Measurements from ENCODE around the gene PPIE.

Gene PPIE

DNA sequence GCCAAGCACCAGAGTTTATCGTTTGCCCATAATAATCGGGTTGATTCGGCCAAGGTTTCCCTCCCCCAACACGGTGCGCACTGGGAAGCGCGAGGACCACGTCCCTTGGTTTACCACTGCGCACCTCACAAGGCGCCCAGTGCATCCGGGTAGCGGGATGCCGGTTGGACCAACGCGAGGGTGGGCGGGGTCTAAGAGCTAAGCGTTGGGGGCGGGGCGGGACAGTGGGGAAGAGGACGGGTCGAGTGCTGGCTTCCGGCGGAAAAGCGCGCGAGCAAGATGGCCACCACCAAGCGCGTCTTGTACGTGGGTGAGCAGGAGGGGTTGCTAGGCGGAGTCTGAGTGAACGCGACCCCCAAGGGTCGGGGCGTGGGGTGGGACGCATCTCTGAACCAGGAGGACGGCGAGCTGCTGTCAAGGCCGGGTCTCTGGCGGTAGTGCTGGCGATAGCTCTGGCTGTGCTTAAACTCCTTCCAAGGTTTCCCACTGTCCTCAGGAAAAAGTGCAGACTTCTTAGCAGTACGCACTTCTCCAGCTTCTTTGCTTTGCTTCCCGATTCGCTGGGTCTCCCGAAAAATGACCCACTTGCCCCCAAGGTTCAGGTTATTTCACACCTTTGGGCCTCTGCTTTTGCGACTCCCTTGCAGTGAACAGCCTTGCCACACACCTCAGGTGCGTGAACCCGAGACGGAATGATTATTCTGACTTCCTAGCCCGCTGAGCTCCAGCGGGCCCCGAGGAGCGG lies at the start of gene PPIE:
PPIE (plus strand) TSS at position 261 of the 745 bp plus-strand sequence; CDS start at position 280, 19 bp downstream.
- peak; percentile 93 to 94 for DNase-seq

DNA sequence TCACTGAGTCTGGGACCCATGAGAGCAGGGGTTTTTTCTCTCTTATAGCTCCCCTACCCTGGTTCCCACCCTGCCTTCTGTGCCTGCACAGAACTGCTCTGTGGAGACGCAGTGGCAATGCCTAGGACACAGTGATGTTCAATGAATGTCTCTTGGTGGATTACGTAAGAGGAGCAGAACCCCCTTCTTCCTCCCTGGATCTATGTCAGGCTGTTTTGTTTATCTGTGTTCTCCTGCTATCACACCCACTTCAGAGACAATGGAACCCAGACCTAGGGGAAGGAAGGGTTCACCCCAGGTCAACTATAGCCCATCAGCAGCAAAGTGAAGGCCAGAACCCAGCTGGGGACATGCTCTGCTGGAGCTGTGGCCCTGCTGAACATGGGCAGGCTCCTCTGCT lies 49.5 kb upstream of the PPIE start:
- no peak for DNase-seq

DNA sequence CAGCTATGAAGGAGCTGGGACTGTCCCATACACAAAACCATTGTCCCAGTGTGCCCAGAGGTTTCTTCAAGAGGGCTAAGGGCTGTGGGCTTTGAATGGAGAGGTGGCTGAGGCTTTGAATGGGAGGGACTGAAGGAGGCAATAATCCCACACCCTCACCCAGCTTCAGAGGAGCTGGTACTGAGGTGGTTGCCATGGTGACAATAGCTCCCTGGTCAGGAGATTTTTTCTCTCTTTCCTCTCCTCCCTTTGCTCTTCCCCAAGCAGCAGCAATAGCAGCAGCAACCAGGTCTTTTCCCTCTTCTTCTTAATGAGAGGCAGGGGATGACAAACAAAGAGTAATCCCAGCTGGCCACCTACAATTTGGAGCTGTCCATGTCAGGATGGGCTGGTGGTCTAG lies 49.0 kb upstream of the PPIE start:
- DNase-seq = no peak

DNA sequence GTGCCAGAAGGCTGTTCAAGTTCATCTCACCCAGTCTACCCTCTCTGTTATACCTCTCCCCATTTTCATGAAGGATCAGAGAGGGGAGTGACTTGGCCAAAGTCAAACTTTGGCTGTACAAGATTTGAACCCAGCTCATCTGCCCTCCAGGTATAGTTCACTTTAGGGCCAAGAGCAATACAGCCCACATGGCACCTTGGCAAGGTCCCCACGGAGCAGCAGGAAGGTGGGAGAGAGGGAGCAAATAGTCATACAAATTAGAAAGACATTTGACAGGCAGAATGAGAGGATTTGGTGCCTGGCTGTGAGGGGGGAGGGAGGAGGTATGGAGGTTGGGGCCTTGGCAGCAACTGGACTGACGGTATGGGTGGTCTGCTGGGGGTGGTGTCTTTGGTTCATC lies 48.5 kb upstream of the PPIE start:
- DNase-seq = no peak

DNA sequence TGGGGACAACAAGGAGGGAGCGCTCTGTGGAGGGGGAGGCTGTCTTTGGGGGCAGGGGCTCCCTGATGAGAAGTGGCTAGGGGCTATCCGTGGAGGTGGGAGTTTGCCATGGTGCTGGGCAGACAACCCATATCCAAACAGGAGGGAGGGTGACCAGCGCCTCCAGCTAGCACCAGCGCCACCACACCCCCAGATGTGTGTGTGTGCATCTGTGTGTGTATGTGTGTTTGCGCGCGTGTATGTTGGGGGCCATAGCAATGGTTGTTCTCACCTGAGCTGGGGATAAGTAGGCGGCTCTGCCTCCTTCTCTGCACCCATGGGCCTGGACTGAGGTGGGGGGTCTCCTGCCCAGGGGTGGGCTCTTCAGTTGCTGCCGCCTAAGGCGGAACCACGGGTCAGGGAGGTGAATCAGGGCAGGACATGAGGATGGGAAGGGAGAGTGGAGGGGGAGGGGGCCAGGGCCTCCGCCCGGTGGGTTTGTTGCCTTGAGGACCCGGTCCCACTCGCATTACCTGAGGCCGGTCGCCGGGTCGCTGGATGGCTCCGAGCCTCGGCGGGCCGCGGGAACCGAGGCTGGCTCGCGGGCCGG lies 47.8 kb upstream of the PPIE start:
- DNase-seq = no peak

DNA sequence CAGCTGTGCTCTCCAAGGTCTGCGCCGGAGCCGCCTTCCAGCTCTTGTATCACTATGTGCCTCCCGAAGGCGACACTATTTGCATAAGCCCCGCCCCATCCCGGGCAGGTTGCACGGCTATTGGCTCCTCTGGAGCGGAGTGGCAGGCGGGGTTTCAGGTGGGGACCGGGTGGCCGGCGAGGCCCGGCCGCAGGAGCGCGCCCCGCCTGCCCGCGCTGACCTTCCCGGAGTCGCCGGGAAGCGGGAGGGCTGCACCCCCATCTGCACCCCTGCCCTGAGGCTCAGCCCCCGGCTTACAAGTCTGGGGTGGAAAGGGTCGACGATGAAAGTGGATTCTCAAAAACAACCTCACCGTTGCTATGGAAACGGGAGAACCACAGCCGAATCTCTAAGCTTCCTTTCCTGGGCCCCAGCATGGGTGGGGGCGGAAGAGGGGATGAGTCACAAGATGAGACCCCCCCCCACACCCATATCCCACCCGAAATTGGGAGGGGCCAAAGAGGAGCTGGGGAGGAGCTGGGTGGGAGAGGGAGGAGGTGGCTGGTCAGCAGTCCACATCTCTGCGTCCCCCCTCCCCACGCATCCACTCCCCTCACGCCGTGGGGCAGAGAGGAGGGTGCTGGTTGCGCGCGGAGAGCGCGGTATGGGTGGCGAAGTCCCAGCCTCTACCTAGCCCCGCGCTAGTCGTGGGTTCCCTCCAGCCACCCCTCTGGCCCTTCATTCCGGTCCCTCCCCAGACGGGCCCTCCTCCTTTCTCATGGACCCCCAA lies 47.1 kb upstream of the PPIE start, which contains the start of gene HPCAL4:
HPCAL4 (minus strand) TSS at position 51 of the 769 bp plus-strand sequence. CDS start 6,830 bp downstream, outside the sequence.
- DNase-seq = peak; percentile 76 to 80

- DNase-seq = peak; percentile 14 to 15
Measured at GRCh38 chr1:39692152-39693074, 46.3 kb upstream of the PPIE start.

DNA sequence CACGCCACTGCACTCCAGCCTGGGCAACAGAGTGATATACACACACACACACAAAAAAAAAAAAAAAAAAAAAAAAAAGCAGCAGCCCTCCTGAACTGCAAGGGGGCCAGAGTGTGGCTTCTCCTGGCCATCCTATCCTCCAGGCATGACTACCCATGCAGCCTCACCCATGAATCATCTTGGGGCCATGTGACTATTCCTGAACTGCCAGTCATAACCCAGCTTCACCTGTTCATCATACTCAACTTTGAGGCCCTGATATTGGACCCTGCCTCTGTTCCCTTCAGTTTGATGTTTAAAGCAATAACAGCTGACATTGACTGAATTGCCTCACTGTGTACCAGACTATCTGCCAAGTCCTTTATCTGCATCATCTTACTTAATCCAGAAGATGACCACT lies 44.7 kb upstream of the PPIE start:
- no peak for DNase-seq

DNA sequence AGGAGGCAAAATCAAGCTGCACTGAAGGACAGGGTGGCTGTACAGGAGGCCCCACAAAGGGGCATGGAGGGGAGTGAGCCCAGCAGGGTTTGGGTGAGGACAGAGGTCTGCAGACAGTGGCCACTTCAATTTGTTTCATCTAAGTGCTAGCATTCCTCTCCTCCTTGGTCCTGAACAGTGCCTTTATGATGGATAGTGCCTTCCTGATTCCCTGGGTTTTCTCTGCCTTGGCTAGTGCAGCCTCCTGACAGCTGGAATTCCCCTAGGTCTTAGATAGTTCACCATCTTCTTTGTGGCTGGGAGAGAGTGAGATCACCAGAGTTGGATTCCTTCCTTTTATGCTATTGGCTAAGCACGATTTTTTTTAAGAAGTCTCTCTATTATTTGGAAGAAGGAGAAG lies 43.7 kb upstream of the PPIE start:
- no peak for DNase-seq

GRCh38 chr1:39696448-39696847 lies 42.2 kb upstream of the PPIE start:
- no peak for DNase-seq

- DNase-seq = no peak
Measured at GRCh38 chr1:39698568-39698967, 40.1 kb upstream of the PPIE start.

DNA sequence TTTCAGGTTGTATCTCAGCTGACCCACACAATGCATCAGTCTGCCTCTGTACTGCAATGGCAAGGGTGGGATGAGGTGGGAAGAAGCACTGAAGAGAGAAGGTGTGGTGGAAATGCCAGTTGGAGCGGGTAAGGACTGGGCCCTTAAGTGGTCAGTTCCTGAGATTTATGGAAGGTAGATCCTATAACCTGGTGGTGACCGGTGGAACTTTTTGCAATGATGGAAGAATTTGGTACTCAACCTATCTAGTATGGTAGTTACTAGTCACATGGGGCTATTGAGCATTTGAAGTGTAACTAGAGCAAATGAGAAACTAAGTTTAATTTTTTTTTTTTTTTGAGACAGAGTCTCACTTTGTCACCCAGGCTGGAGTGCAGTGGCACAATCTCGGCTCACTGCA lies 39.3 kb upstream of the PPIE start:
- no peak for DNase-seq

GRCh38 chr1:39700348-39700747 lies 38.3 kb upstream of the PPIE start:
- DNase-seq = no peak

- no peak for DNase-seq
Measured at GRCh38 chr1:39701049-39701439, 37.6 kb upstream of the PPIE start.

DNA sequence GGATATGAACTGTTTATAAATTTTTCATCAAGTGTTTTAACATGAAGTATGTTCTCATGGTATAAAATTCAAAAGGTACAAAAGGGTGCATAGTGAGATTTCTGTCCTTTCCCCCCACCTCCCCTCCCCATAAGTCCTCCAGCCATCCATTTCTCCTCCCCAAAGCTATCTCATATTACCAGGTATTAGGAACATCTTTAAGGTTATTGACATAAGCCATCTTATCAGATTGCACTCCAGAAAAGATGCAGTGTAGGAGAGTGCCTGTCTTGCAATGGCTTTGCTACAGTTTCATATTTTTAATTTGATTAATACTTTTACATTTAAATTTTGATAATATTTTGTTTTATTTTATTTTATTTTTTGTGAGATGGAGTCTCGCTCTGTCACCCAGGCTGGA lies 33.9 kb upstream of the PPIE start:
- DNase-seq = no peak

DNA sequence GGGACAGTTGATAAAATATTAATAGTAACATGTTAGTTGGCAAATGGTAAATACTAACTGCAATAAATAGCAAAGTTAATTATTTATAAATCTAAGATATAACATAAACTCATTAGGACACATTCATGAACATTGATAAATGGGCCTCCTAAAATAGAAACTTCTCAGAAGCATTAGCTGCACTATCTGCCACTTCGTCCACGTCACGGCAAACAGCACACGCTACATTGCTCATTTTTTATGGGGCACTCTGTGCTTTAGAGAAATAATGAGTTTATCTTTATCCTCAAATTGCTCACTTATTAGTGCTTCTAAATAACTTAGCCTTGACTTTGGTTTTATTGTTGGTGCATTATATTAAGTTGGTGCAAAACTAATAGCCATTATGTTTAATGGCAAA lies 31.2 kb upstream of the PPIE start:
- no peak for DNase-seq

GRCh38 chr1:39711104-39711965 lies 27.3 kb upstream of the PPIE start:
- no peak for DNase-seq

- no peak for DNase-seq
Measured at GRCh38 chr1:39711966-39712340, 26.7 kb upstream of the PPIE start.

DNA sequence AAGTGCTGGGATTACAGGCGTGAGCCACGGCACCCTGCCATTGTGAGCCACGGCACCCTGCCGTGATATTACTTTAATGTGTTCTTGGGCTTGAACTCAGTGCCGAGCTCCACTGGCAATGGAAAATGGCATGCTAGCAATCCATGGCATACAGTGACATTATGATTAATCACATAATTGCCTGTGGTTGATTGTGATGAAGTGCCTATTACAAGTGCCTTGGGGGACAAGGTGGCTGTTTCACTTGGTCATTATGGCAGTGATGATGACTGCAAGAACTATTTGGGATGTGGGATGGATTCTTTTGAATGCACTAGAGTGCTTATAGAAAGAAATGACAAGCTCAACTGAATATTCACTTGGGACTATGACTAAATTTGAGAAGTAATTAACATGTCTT lies 25.1 kb upstream of the PPIE start:
- DNase-seq = no peak

DNA sequence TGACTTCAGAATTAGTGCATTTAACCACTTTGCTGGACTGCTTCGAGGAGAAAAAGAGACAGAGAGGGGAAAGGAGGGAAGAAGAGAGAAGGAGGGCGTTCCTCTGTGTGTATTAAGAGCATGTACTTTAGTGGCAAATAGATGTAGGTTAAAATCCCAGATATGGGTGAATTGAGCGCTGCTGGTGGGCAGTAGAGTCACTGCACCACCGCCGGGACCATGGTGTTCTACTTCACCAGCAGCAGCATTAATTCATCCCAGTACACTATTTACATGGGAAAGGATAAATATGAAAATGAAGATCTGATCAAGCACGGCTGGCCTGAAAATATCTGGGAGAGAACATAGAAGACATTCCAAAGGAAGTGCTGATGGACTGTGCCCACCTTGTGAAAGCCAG lies 20.9 kb upstream of the PPIE start:
- DNase-seq = no peak

DNA sequence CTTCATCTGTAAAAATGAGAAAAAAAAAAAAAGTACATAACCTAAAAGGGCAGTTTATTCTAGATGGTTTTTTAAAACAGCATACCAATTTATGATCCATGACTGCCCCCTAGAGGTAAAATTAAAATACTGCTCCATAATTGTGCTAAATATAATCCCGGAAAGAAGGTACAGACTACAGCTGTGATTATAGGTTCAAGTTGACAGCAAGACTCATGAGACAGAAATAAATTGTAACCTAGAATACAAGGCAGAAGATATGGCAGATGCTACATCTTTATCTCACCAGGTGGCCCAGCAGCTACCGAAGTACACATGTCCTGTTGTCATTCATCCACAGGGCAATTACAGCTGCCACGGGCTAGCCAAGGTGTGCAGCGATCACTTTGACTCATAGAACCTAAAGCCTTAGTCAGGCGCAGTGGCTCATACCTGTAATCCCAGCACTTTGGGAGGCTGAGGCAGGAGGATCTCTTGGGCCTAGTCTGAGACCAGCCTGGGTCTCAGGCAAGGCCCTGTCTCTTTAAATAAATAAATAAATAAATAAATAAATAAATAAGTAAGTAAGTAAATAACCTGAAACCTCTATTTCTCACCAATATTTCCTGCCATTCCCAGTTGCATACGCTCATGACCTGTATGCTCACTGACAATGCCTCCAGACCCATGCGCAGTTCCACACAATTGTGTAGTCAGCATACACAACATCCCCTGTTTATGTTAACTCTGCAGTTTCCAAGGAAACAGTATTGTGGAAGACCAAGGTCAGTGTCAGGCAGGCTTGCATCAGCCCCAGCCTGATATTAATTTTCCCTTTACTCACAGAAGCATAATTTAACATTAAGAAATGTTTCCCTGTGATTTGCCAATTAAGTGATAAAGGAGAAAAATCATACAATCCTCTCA lies 18.3 kb upstream of the PPIE start:
- peak; percentile 40 to 54 for DNase-seq
